GM23338 (cell line): ENCODE data around the gene DMD. TPM values are rescaled to one million over a fixed set of nuclear protein-coding genes. Genes with fewer than 3 reads are reported as not detected.

Experiments
- ATAC-seq: fragments of 200-7000 bp; cut with Tn5 transposase; 3 replicates; pipeline ENCODE4 v1.9.1; 2020
- DNase-seq: peaks from one replicate; pipeline ENCODE4 v3.0.0-alpha.2; 2015; ENCODE audit warnings: low spot score
- H2AFZ ChIP-seq: fragments of 200-600 bp; sonication (generic); 2 replicates; pipeline ENCODE4 v1.8.0; 2016; ENCODE audit warnings: antibody characterized with exemption, mild to moderate bottlenecking, moderate library complexity
- H3F3A ChIP-seq: fragments of 200-600 bp; sonication (generic); replicated peaks from 2 replicates; pipeline ENCODE4 v1.8.0; 2017; ENCODE audit warnings: antibody characterized with exemption, mixed run types, low read depth
- H3K27ac ChIP-seq: fragments of 200-600 bp; sonication (generic); 2 replicates; pipeline ENCODE4 v1.6.1; 2016; ENCODE audit warnings: low read depth
- H3K27me3 ChIP-seq: fragments of 200-600 bp; sonication (generic); 2 replicates; pipeline ENCODE4 v1.8.0; 2016; ENCODE audit warnings: mild to moderate bottlenecking, mixed run types, moderate library complexity; ENCODE audit not compliant: insufficient read depth
- H3K36me3 ChIP-seq: fragments of 200-600 bp; sonication (generic); 2 replicates; pipeline ENCODE4 v1.8.0; 2016; ENCODE audit warnings: mild to moderate bottlenecking; ENCODE audit not compliant: insufficient read depth
- H3K4me1 ChIP-seq: fragments of 200-600 bp; sonication (generic); 2 replicates; pipeline ENCODE4 v1.8.0; 2016; ENCODE audit warnings: mild to moderate bottlenecking, moderate library complexity; ENCODE audit not compliant: insufficient read depth
- H3K4me2 ChIP-seq: fragments of 200-600 bp; sonication (generic); 2 replicates; pipeline ENCODE4 v1.7.1; 2017; ENCODE audit warnings: mixed run types
- H3K4me3 ChIP-seq: fragments of 200-600 bp; sonication (generic); 2 replicates; pipeline ENCODE4 v1.6.1; 2016; ENCODE audit warnings: mixed run types
- H3K79me2 ChIP-seq: fragments of 200-600 bp; sonication (generic); replicated peaks from 2 replicates; pipeline ENCODE4 v1.8.0; 2017; ENCODE audit warnings: mild to moderate bottlenecking; ENCODE audit not compliant: insufficient read depth
- H3K9me2 ChIP-seq: fragments of 200-600 bp; sonication (generic); 2 replicates; pipeline ENCODE4 v1.8.0; 2017; ENCODE audit not compliant: insufficient read depth
- H4K20me1 ChIP-seq: fragments of 200-600 bp; sonication (generic); replicated peaks from 2 replicates; pipeline ENCODE4 v1.8.0; 2017; ENCODE audit warnings: mild to moderate bottlenecking; ENCODE audit not compliant: insufficient read depth
- H3K27ac Mint-ChIP-seq: 2 replicates; pipeline ENCODE4 v1.8.0; 2020; ENCODE audit warnings: inconsistent platforms, mild to moderate bottlenecking, moderate library complexity, mixed read lengths
- H3K27me3 Mint-ChIP-seq: 3 replicates; pipeline ENCODE4 v1.8.0; 2022; ENCODE audit warnings: low read depth, mild to moderate bottlenecking, moderate library complexity, mixed read lengths, inconsistent platforms; ENCODE audit not compliant: insufficient read depth, poor library complexity
- H3K36me3 Mint-ChIP-seq: 3 replicates; pipeline ENCODE4 v1.8.0; 2021; ENCODE audit warnings: low read depth, mild to moderate bottlenecking, inconsistent platforms, moderate library complexity, mixed read lengths
- H3K4me1 Mint-ChIP-seq: 3 replicates; pipeline ENCODE4 v1.8.0; 2020; ENCODE audit warnings: mild to moderate bottlenecking, inconsistent platforms, mixed read lengths
- H3K4me3 Mint-ChIP-seq: 3 replicates; pipeline ENCODE4 v1.8.0; 2021; ENCODE audit warnings: moderate library complexity, mild to moderate bottlenecking, inconsistent platforms, mixed read lengths
- H3K9me3 Mint-ChIP-seq: 3 replicates; pipeline ENCODE4 v1.8.0; 2020; ENCODE audit warnings: moderate library complexity, mild to moderate bottlenecking, inconsistent platforms, mixed read lengths
- EZH2phosphoT487 ChIP-seq: fragments of 200-600 bp; sonication (generic); IDR thresholded peaks from one replicate; pipeline ENCODE4 v1.8.1; 2018; ENCODE audit warnings: antibody characterized with exemption; ENCODE audit not compliant: unreplicated experiment
- JUNB ChIP-seq: IDR thresholded peaks from one replicate; pipeline ENCODE4 v1.6.1; 2016; ENCODE audit warnings: antibody characterized with exemption; ENCODE audit not compliant: unreplicated experiment
- NANOG ChIP-seq: IDR thresholded peaks from 2 replicates; pipeline ENCODE4 v1.6.1; 2016; ENCODE audit warnings: antibody characterized with exemption, borderline replicate concordance
- POLR2AphosphoS5 ChIP-seq: IDR thresholded peaks from 2 replicates; pipeline ENCODE4 v1.6.1; 2016; ENCODE audit warnings: antibody characterized with exemption, low read depth
- STAT1 ChIP-seq: IDR thresholded peaks from one replicate; pipeline ENCODE4 v1.6.1; 2016; ENCODE audit warnings: antibody characterized with exemption; ENCODE audit not compliant: unreplicated experiment
- ZNF331 ChIP-seq: fragments of 250-450 bp; sonication (Bioruptor Pico); IDR thresholded peaks from 2 replicates; pipeline ENCODE4 v1.5.0; 2020; ENCODE audit warnings: low read depth, mild to moderate bottlenecking, moderate library complexity
- ZNF462 ChIP-seq: fragments of 250-450 bp; sonication (Bioruptor Pico); IDR thresholded peaks from 2 replicates; pipeline ENCODE4 v1.5.0; 2020; ENCODE audit warnings: mild to moderate bottlenecking, moderate library complexity
- polyA plus RNA-seq: library from polyadenylated mRNA; unstranded; fragments of >200 nt; fragmentation: Nextera tagmentation; extraction: Ambion mirVana; gene quantifications from 2 replicates; pipeline ENCODE4 v1.2.1, GENCODE V29; 2016
- total RNA-seq: library from RNA; depleted of rRNA; stranded (reverse); fragments of >200 nt; shearing (Covaris generic); gene quantifications from 2 replicates; pipeline ENCODE4 v1.2.3, GENCODE V29; 2014
- TF ChIP-seq, protein P1 (sequence below), 2 experiments: fragments of 200-600 bp in 1 of 2; sonication (generic) in 1 of 2; conservative IDR thresholded peaks; 2 replicates each; pipeline versions ENCODE4 v1.5.1 to v1.6.1; 2016 to 2017; ENCODE audit warnings: antibody characterized with exemption in 2 of 2, low read depth in 2 of 2, mild to moderate bottlenecking in 2 of 2, moderate library complexity in 1 of 2
- TF ChIP-seq, protein P2 (sequence below): IDR thresholded peaks from one replicate; pipeline ENCODE4 v1.6.1; 2018; ENCODE audit warnings: antibody characterized with exemption; ENCODE audit not compliant: unreplicated experiment
- TF ChIP-seq, protein P3 (sequence below): IDR thresholded peaks from 2 replicates; pipeline ENCODE4 v1.6.1; 2016; ENCODE audit warnings: antibody characterized with exemption

The DMD gene
- total and polyA plus RNA-seq, 2 experiments from 2014 or later, result 4.5 to 7.6 TPM

- TF ChIP-seq ZNF462, result no peak
- TF ChIP-seq, protein P1, sequence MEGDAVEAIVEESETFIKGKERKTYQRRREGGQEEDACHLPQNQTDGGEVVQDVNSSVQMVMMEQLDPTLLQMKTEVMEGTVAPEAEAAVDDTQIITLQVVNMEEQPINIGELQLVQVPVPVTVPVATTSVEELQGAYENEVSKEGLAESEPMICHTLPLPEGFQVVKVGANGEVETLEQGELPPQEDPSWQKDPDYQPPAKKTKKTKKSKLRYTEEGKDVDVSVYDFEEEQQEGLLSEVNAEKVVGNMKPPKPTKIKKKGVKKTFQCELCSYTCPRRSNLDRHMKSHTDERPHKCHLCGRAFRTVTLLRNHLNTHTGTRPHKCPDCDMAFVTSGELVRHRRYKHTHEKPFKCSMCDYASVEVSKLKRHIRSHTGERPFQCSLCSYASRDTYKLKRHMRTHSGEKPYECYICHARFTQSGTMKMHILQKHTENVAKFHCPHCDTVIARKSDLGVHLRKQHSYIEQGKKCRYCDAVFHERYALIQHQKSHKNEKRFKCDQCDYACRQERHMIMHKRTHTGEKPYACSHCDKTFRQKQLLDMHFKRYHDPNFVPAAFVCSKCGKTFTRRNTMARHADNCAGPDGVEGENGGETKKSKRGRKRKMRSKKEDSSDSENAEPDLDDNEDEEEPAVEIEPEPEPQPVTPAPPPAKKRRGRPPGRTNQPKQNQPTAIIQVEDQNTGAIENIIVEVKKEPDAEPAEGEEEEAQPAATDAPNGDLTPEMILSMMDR (conservative IDR thresholded peaks at IDR 0.05; ENCODE audit: low read depth in 2 of 2), result no peak
Observed at GRCh38 chrX:31962256-31962655, 1249.1 kb downstream of the DMD start (continued).

DNA sequence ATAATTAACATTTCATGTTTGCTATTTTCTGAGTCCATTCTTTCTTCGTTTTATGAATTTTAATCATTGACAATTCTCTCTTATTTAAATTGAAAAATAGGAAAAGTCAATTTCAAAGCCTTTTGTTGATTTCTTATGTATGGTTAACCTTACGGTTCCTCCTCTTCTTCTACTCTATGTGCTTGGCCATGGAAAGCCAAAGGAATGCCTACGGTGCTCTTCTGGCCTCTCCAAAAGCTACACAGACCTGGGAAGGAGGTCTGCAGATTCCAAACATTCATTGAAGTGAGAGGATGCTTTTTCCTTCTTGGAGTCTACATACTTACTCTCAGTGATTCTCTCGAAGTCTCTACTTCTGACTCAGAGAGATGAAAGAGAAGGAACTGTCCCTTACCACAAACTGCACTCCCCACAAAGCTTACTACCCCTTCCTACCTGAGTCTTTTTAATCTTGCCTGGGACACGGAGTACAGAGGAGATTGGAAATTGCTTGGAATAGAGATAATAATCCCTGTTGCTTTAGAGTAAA is 1276.4 kb downstream of the DMD start:
- no peak overlapping the region for H2AFZ ChIP-seq
- no peak overlapping the region for H3K27ac ChIP-seq
- ATAC-seq, result no peak
- peak; percentile 2 for DNase-seq
- no peaks in the 10 kb centered on the region for H4K20me1 ChIP-seq
- H3K79me2 ChIP-seq, result no peaks in the 10 kb centered on the region
- no peak overlapping the region for H3K4me2 ChIP-seq
- H3K4me3 Mint-ChIP-seq, result no peak overlapping the region
- H3K36me3 ChIP-seq, result no peaks in the 10 kb centered on the region
- no peak overlapping the region for H3K4me3 ChIP-seq
- no peaks in the 10 kb centered on the region for H3K36me3 Mint-ChIP-seq
- H3K4me1 ChIP-seq, result no peaks in the 10 kb centered on the region
- no peaks in the 10 kb centered on the region for H3K27me3 ChIP-seq
- H3K4me1 Mint-ChIP-seq, result no peaks in the 10 kb centered on the region
- no peak overlapping the region for H3K27ac Mint-ChIP-seq
- no peaks in the 10 kb centered on the region for H3K9me3 Mint-ChIP-seq
- no peaks in the 10 kb centered on the region for H3F3A ChIP-seq
- no peaks in the 10 kb centered on the region for H3K27me3 Mint-ChIP-seq
- H3K9me2 ChIP-seq, result no peaks in the 10 kb centered on the region
- TF ChIP-seq STAT1, result no peak
- TF ChIP-seq, protein P2, sequence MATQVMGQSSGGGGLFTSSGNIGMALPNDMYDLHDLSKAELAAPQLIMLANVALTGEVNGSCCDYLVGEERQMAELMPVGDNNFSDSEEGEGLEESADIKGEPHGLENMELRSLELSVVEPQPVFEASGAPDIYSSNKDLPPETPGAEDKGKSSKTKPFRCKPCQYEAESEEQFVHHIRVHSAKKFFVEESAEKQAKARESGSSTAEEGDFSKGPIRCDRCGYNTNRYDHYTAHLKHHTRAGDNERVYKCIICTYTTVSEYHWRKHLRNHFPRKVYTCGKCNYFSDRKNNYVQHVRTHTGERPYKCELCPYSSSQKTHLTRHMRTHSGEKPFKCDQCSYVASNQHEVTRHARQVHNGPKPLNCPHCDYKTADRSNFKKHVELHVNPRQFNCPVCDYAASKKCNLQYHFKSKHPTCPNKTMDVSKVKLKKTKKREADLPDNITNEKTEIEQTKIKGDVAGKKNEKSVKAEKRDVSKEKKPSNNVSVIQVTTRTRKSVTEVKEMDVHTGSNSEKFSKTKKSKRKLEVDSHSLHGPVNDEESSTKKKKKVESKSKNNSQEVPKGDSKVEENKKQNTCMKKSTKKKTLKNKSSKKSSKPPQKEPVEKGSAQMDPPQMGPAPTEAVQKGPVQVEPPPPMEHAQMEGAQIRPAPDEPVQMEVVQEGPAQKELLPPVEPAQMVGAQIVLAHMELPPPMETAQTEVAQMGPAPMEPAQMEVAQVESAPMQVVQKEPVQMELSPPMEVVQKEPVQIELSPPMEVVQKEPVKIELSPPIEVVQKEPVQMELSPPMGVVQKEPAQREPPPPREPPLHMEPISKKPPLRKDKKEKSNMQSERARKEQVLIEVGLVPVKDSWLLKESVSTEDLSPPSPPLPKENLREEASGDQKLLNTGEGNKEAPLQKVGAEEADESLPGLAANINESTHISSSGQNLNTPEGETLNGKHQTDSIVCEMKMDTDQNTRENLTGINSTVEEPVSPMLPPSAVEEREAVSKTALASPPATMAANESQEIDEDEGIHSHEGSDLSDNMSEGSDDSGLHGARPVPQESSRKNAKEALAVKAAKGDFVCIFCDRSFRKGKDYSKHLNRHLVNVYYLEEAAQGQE, result no peak
- TF ChIP-seq EZH2phosphoT487, result no peak
- TF ChIP-seq POLR2AphosphoS5, result no peak
- TF ChIP-seq, protein P1 (conservative IDR thresholded peaks at IDR 0.05; ENCODE audit: low read depth in 2 of 2), result no peak
- no peak for TF ChIP-seq ZNF331 (CRISPR knock-in tag)
- TF ChIP-seq, protein P3, sequence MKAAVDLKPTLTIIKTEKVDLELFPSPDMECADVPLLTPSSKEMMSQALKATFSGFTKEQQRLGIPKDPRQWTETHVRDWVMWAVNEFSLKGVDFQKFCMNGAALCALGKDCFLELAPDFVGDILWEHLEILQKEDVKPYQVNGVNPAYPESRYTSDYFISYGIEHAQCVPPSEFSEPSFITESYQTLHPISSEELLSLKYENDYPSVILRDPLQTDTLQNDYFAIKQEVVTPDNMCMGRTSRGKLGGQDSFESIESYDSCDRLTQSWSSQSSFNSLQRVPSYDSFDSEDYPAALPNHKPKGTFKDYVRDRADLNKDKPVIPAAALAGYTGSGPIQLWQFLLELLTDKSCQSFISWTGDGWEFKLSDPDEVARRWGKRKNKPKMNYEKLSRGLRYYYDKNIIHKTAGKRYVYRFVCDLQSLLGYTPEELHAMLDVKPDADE, result no peak
- no peak for TF ChIP-seq JUNB
- no peak for TF ChIP-seq NANOG
